ENCODE measurements around the gene DCUN1D1.

DCUN1D1 gene

DNA sequence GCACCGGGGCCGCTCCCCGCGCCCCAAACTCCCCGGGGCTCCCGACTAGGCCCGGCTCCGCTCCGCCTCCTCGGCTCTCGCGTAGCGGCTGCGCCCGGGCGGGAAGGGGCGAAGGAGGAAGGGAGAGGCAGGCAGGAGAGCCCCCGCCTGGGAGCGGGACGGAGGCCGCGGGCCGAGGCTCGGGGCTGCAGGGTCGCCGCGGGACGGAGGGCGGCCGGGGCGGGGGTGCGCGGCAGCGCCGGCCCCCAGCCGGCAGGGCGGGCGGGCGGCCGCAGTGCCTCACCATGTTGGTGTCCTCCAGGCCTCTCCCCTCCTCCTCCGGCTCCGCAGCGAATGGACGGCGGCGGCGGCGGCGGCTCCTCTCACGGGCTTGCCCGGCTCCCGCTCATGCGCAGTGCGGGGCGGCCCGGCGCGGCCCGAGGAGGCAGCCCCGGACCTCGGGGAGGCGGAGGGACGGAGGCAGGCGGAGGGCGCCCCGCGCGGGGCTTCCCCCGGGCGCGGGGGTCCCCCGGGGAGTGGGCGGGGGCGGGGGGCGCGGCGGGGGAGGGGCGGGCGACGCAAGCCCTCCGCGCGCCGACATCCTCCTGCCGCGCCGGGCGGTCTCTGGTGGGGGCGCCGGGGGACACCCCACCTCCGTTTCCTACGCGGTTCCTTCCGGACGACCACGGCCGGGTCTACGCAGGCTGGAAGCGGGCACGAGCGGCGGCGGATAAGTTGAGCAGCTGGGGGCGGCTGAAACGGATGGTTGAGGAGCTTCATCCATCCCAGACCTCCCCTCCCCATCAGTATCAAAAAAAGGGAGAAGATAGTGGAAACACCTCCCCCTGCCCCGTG lies at the start of gene DCUN1D1:
DCUN1D1 (minus strand) TSS at position 335 of the 834 bp plus-strand sequence; CDS start at position 286, 49 bp downstream.
- no peak for DNase-seq (ENCODE audit: low read depth, low spot score)
- CTCF ChIA-PET = interaction anchor here (1.0 to 1.1 kb wide), 2 partner anchors 9 to 143 kb away, joined by 3 to 5 read pairs; no protein-coding TSS in a partner anchor
- peak within 1 kb of the TSS; percentile 69 for H3K4me3 ChIP-seq (ENCODE audit: low read depth, low read length)
- no peak for TF ChIP-seq CTCF (IDR thresholded peaks at IDR 0.05; ENCODE audit: insufficient read depth, low read length, missing control alignments)
- POLR2A ChIA-PET = no interaction called here

- POLR2A ChIA-PET = no interaction called here
- DNase-seq (ENCODE audit: low read depth, low spot score) = no peak
- CTCF ChIA-PET = interaction anchor here (0.8 kb wide), 1 partner anchor 312 kb away, joined by 3 read pairs; no protein-coding TSS in a partner anchor
- no peak for TF ChIP-seq CTCF (IDR thresholded peaks at IDR 0.05; ENCODE audit: insufficient read depth, low read length, missing control alignments)
- no peak overlapping the region for H3K4me3 ChIP-seq (ENCODE audit: low read depth, low read length)
Observed at GRCh38 chr3:183028416-183028815, 48.1 kb upstream of the DCUN1D1 start.

DNA sequence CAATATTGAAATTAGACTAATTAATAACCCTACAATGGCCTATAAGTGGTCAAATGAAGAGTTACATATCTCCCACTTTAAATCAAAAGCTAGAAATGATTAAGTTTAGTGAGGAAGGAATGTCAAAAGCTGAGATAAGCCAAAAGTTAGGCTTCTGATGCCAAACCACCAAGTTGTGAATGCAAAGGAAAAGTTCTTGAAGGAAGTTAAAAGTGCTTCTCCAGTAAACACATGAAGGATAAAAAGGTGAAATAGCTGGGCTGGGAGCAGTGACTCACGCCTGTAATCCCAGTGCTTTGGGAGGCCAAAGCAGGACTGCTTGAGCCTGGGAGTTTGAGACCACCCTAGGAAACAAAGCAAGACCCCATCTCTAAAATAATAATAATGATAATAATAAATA lies 46.9 kb upstream of the DCUN1D1 start:
- no peak for TF ChIP-seq CTCF (IDR thresholded peaks at IDR 0.05; ENCODE audit: insufficient read depth, low read length, missing control alignments)
- H3K4me3 ChIP-seq (ENCODE audit: low read depth, low read length) = no peak overlapping the region
- no peak for DNase-seq (ENCODE audit: low read depth, low spot score)
- POLR2A ChIA-PET = no interaction called here
- CTCF ChIA-PET = interaction anchor here (0.9 kb wide), 1 partner anchor 1325 kb away, joined by 4 read pairs; no protein-coding TSS in a partner anchor

DNA sequence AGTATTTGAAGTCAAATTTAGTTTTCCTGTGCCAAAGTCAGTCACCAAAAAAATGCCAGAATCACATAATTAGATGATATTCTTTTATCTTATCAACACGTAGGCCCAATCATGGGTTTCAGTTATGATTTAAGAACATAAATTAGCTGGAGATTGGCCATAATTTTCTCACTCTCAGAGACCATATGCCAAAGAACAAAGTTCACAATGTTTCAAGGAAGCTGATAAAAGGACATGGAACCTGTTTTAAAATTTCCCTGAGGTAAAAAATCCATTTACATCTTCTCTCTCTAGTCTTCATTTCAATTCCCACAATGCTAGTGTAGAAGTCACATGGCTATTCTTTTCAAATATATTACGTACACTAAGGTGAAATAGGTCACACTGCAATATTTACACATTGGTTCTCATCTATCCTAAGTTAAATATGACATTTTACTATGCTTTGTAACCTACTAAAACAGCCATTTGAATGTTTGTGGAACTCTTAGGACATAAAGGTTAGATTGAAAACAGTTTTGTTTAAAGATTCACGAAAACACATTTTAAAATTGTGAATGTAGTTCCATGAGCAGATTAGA lies 42.7 kb upstream of the DCUN1D1 start:
- ChIA-PET CTCF (no interaction called here), POLR2A (no interaction called here)
- no peak for DNase-seq (ENCODE audit: low read depth, low spot score)
- no peak overlapping the region for H3K4me3 ChIP-seq (ENCODE audit: low read depth, low read length)
- TF ChIP-seq CTCF (IDR thresholded peaks at IDR 0.05; ENCODE audit: insufficient read depth, low read length, missing control alignments) = no peak

DNA sequence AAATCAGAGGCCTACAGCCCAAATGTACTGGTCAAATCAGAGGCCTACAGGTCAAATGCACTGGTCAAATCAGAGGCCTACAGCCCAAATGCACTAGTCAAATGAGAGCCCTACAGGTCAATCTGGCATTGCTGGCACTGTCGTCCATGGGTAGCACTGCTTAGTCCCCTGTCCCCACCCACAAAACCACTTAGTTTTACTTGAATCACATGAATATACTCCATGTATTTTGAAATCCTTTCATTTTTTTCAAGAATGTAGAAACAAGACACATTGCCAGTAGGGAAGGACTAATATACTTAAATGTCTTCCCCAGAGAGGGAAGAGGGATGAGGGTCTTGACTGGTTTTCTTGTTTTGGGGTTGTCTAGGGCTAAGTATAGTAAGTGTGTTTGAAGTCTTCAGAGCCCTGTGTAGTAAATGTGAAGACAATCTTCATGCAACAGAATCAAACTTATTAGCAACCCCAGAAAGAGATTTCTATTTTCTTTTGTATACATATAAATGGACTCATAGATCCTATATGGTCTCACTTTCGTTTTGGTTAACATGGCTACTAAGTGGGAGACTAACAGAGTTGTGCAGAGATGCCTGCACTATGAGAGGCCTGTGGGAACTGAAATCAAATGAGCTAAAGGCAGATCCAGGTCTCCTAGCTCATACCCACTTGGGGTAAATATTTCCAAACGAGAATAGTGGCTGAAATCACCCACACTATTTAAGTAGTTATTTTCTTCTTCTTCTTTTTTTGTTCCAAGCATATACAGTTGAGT lies 38.3 kb upstream of the DCUN1D1 start:
- no peak overlapping the region for H3K4me3 ChIP-seq (ENCODE audit: low read depth, low read length)
- ChIA-PET POLR2A (no interaction called here), CTCF (no interaction called here)
- no peak for TF ChIP-seq CTCF (IDR thresholded peaks at IDR 0.05; ENCODE audit: insufficient read depth, low read length, missing control alignments)
- DNase-seq (ENCODE audit: low read depth, low spot score) = no peak

DNA sequence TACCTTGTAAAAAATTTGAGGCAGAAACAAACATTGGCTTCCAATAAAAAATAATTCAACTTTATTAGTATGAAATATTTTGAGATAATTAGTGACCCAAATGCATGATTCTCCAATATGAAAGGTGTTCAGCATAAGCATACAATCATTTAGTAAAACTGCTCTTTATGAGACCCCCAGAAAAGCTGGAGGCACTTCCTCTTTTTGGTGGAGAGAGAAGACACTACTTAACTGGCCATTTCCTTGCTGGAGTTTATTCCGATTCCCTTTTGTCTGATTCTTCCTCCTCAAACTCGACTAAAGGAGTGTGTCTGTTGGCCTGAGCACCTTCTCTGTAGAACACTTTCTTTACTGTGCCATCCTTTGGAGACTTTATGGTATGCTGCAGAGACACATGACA lies 34.8 kb upstream of the DCUN1D1 start:
- no peak for TF ChIP-seq CTCF (IDR thresholded peaks at IDR 0.05; ENCODE audit: insufficient read depth, low read length, missing control alignments)
- DNase-seq (ENCODE audit: low read depth, low spot score) = no peak
- H3K4me3 ChIP-seq (ENCODE audit: low read depth, low read length) = no peak overlapping the region
- ChIA-PET CTCF (no interaction called here), POLR2A (no interaction called here)
